IPS-20b (cell line): Measurements from ENCODE around the gene TMPRSS9.
"Not testable (repeated sequence)": the region's sequence is repeated elsewhere in the genome, so short reads cannot be mapped to it uniquely, and the experiment has no call there.

Source experiments
- H3K27ac ChIP-seq: one replicate; pipeline ENCODE4 v1.5.1; 2013; ENCODE audit warnings: low read length
- H3K27me3 ChIP-seq: 2 replicates; pipeline ENCODE4 v1.6.1; 2013; ENCODE audit warnings: mild to moderate bottlenecking, low read length, inconsistent platforms; ENCODE audit not compliant: insufficient read depth
- H3K36me3 ChIP-seq: 2 replicates; pipeline ENCODE4 v1.6.1; 2013; ENCODE audit warnings: low read depth, mild to moderate bottlenecking, inconsistent platforms, low read length, moderate library complexity; ENCODE audit not compliant: insufficient read depth
- H3K4me1 ChIP-seq: 2 replicates; pipeline ENCODE4 v1.6.1; 2013; ENCODE audit warnings: mild to moderate bottlenecking, control low read depth, inconsistent platforms, low read length, moderate library complexity; ENCODE audit not compliant: insufficient read depth
- H3K4me3 ChIP-seq: 2 replicates; pipeline ENCODE4 v1.5.1; 2013; ENCODE audit warnings: mild to moderate bottlenecking, low read length, inconsistent platforms
- H3K9ac ChIP-seq: 2 replicates; pipeline ENCODE4 v1.6.1; 2013; ENCODE audit warnings: low read depth, mild to moderate bottlenecking, inconsistent platforms, low read length, moderate library complexity
- H3K9me3 ChIP-seq: 2 replicates; pipeline ENCODE4 v1.6.1; 2013; ENCODE audit warnings: mild to moderate bottlenecking, low read depth, low read length, inconsistent platforms; ENCODE audit not compliant: insufficient read depth

TMPRSS9 gene

GRCh38 chr19:2392366-2392765 lies 32.3 kb downstream of the TMPRSS9 start:
- H3K27ac ChIP-seq = no peak overlapping the region
- H3K9ac ChIP-seq = no peak overlapping the region
- no peaks in the 10 kb centered on the region for H3K27me3 ChIP-seq
- no peaks in the 10 kb centered on the region for H3K9me3 ChIP-seq
- no peaks in the 10 kb centered on the region for H3K36me3 ChIP-seq
- H3K4me3 ChIP-seq = no peak overlapping the region
- H3K4me1 ChIP-seq = no peaks in the 10 kb centered on the region

GRCh38 chr19:2392899-2393298 lies 32.8 kb downstream of the TMPRSS9 start:
- not testable (repeated sequence) for H3K9me3 ChIP-seq, H3K36me3 ChIP-seq, H3K4me3 ChIP-seq, H3K9ac ChIP-seq, H3K27ac ChIP-seq, H3K4me1 ChIP-seq, H3K27me3 ChIP-seq

DNA sequence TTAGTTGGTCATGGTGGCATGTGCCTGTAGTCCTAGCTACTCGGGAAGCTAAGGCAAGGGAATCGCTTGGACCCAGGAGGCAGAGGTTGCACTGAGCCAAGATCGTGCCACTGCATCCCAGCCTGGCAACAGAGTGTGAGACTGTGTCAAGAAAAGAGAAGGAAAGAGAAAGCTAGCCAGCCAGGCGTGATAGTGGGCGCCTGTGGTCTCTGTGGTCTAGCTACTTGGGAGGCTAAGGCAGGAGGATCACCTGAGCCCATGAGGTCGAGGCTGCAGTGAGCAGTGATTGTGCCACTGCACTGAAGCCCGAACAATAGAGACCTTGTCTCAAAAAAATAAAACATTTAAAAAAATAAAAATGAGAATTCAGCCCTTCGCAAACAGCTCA lies 34.0 kb downstream of the TMPRSS9 start:
- H3K9me3 ChIP-seq = no peaks in the 10 kb centered on the region
- H3K9ac ChIP-seq = no peak overlapping the region
- H3K4me3 ChIP-seq = no peak overlapping the region
- no peak overlapping the region for H3K27ac ChIP-seq
- no peaks in the 10 kb centered on the region for H3K36me3 ChIP-seq
- no peaks in the 10 kb centered on the region for H3K4me1 ChIP-seq
- H3K27me3 ChIP-seq = no peaks in the 10 kb centered on the region

DNA sequence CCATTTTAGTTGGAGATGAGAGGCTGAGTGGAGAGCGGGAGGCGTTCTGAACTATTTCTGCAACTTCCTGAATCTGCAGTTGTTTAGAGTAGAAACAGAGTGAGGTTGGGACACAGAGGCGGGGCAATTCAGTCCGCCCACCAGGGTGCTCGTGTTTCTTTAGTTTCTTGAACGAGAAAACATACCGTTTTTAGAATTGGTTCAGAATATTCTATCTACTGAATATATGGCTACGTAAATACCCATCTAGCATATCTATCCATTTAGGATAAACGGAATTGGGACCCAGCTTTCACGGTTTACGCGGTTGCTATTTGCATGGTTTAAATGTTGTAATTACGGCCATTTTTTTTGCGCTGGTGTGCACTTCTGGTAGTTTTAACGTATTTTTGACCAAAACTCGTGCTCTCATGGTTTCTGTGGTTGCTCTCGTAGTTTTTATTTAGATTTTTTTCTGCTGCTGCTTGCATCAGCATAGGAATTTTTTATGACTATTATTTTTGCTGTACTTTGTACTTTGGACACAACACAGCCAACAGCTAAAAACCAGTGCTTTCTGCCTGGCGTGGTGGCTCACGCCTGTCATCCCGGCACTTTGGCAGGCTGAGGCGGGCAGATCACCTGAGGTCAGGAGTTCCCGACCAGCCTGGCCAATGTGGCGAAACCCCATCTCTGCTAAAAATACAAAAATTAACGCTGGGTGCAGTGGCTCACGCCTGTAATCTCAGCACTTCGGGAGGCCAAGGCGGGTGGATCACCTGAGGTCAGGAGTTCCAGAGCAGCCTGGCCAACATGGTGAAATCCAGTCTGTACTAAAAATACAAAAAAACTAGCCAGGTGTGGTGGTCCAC lies 34.6 kb downstream of the TMPRSS9 start:
- Histone ChIP-seq H3K4me1 (no peaks in the 10 kb centered on the region), H3K36me3 (no peaks in the 10 kb centered on the region), H3K27ac (no peak overlapping the region), H3K9ac (no peak overlapping the region), H3K9me3 (no peaks in the 10 kb centered on the region), H3K4me3 (no peak overlapping the region), H3K27me3 (no peaks in the 10 kb centered on the region)

- not testable (repeated sequence) for H3K4me3 ChIP-seq, H3K27me3 ChIP-seq, H3K9me3 ChIP-seq, H3K36me3 ChIP-seq, H3K27ac ChIP-seq, H3K4me1 ChIP-seq, H3K9ac ChIP-seq
These were observed 35.3 kb downstream of the TMPRSS9 start for GRCh38 chr19:2395293-2395829.

- not testable (repeated sequence) for H3K9me3 ChIP-seq, H3K27ac ChIP-seq, H3K9ac ChIP-seq, H3K27me3 ChIP-seq, H3K4me3 ChIP-seq, H3K4me1 ChIP-seq, H3K36me3 ChIP-seq
These were observed 37.1 kb downstream of the TMPRSS9 start for GRCh38 chr19:2397173-2397572.

GRCh38 chr19:2398735-2399305 lies 38.8 kb downstream of the TMPRSS9 start:
- H3K9ac ChIP-seq = no peak overlapping the region
- no peaks in the 10 kb centered on the region for H3K9me3 ChIP-seq
- no peaks in the 10 kb centered on the region for H3K36me3 ChIP-seq
- no peak overlapping the region for H3K4me3 ChIP-seq
- no peaks in the 10 kb centered on the region for H3K27me3 ChIP-seq
- no peak overlapping the region for H3K27ac ChIP-seq
- H3K4me1 ChIP-seq = no peaks in the 10 kb centered on the region

- H3K27me3 ChIP-seq = no peaks in the 10 kb centered on the region
- no peak overlapping the region for H3K27ac ChIP-seq
- no peaks in the 10 kb centered on the region for H3K36me3 ChIP-seq
- no peaks in the 10 kb centered on the region for H3K4me1 ChIP-seq
- H3K9ac ChIP-seq = no peak overlapping the region
- no peaks in the 10 kb centered on the region for H3K9me3 ChIP-seq
- no peak overlapping the region for H3K4me3 ChIP-seq
These were observed 39.5 kb downstream of the TMPRSS9 start for GRCh38 chr19:2399582-2399981.

GRCh38 chr19:2408247-2408646 lies 48.2 kb downstream of the TMPRSS9 start:
- Histone ChIP-seq H3K9ac (no peak overlapping the region), H3K27me3 (peaks cover 8% of the 10 kb centered on the region; the same call in 1 of the 2 replicates)

DNA sequence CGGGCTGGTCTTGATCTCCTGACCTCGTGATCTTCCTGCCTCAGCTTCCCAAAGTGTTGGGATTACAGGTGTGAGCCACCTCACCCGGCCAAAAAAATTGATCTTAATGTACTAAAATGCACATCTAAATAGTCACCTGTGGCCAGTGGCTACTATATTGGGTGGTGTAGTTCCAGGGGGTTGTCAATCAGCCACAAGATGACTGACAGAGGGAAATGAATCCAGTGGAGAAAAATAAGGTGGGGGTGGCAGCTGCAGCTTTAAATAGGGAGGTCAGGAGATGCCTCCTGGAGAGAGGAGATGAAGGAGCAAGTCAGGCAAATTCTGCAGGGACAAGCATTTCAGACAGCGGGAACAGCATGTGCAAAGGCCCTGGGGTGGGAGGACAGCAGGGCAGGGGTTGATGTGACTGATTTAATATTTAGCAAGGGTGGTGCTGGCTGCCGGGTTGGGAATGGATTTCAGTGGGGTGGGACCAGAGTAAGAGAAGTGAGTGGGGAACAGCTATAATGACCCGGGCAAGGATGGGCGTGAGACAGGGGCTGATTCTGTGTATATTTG lies 49.4 kb downstream of the TMPRSS9 start:
- no peak overlapping the region for H3K4me3 ChIP-seq
- no peaks in the 10 kb centered on the region for H3K4me1 ChIP-seq

More at GRCh38 chr19:2408247-2408646, 48.2 kb downstream of the TMPRSS9 start:
- H3K4me1 ChIP-seq = no peaks in the 10 kb centered on the region
- no peaks in the 10 kb centered on the region for H3K9me3 ChIP-seq
- H3K36me3 ChIP-seq = no peaks in the 10 kb centered on the region
- no peak overlapping the region for H3K27ac ChIP-seq
- no peak overlapping the region for H3K4me3 ChIP-seq

DNA sequence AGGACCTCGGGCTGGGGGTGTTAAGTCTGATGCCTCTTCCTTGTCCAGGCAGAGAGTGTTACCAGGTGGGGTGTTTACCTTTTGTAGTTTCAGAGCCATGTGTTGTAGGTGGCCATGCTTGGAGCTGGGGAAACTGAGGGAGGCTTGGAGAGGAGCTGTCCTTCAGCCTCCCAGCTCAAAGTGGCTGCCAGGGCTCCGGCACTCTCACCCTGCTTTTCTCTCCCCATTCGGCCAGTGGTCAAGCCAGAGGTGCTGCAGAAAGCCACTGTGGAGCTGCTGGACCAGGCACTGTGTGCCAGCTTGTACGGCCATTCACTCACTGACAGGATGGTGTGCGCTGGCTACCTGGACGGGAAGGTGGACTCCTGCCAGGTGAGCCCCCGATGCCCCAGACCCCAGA lies 50.0 kb downstream of the TMPRSS9 start:
- H3K9me3 ChIP-seq = no peaks in the 10 kb centered on the region
- H3K36me3 ChIP-seq = no peaks in the 10 kb centered on the region
- H3K9ac ChIP-seq = no peak overlapping the region
- no peak overlapping the region for H3K4me3 ChIP-seq
- peaks cover 8% of the 10 kb centered on the region; the same call in 1 of the 2 replicates for H3K27me3 ChIP-seq
- no peak overlapping the region for H3K27ac ChIP-seq
- no peaks in the 10 kb centered on the region for H3K4me1 ChIP-seq

More for the DNA sequence above, 49.4 kb downstream of the TMPRSS9 start:
- Histone ChIP-seq H3K27me3 (peaks cover 8% of the 10 kb centered on the region; the same call in 1 of the 2 replicates), H3K9me3 (no peaks in the 10 kb centered on the region), H3K9ac (no peak overlapping the region), H3K27ac (no peak overlapping the region), H3K36me3 (no peaks in the 10 kb centered on the region)

GRCh38 chr19:2411709-2412108 lies 51.6 kb downstream of the TMPRSS9 start:
- H3K9me3 ChIP-seq = no peaks in the 10 kb centered on the region
- no peak overlapping the region for H3K27ac ChIP-seq
- peaks cover 8% of the 10 kb centered on the region; the same call in 1 of the 2 replicates for H3K27me3 ChIP-seq
- H3K36me3 ChIP-seq = no peaks in the 10 kb centered on the region
- no peak overlapping the region for H3K9ac ChIP-seq
- H3K4me3 ChIP-seq = no peak overlapping the region
- H3K4me1 ChIP-seq = no peaks in the 10 kb centered on the region
